IMR-90 (cell line): Measurements from ENCODE around the gene BRPF3. TPM values are rescaled to one million over a fixed set of nuclear protein-coding genes. Genes with fewer than 3 reads are reported as not detected.

Experiments used
- ATAC-seq: fragments of 200-7000 bp; cut with Tn5 transposase; 2 replicates; pipeline ENCODE4 v1.9.1; 2020; ENCODE audit warnings: low read depth, mild to moderate bottlenecking, moderate library complexity
- BruUV-seq: library from RNA; stranded (reverse); fragments of 400-500 nt; replicated peaks from 2 replicates; lab custom pipeline; 2021; lab: Mats Ljungman, UMichigan
- CTCF ChIA-PET: fragments of 300-600 bp; formaldehyde crosslinking; extraction: SDS; loops from one replicate; lab custom pipeline; 2021; ENCODE audit warnings: antibody characterized with exemption; lab: Yijun Ruan, JAX
- POLR2A ChIA-PET: fragments of 300-600 bp; sonication (Branson Sonifier 250); formaldehyde crosslinking; loops from one replicate; lab custom pipeline; 2022; ENCODE audit warnings: antibody characterized with exemption; ENCODE audit not compliant: unreplicated experiment; lab: Charles Lee
- DNase-seq: peaks from one replicate; pipeline ENCODE4 v3.0.0; 2013
- H2AFZ ChIP-seq: replicated peaks from 2 replicates; pipeline ENCODE3; 2013; ENCODE audit warnings: low read length, mild to moderate bottlenecking; ENCODE audit not compliant: poor library complexity
- H2AK5ac ChIP-seq: 2 replicates; pipeline ENCODE4 v1.6.1; 2013; ENCODE audit warnings: low read depth, low read length, inconsistent platforms
- H2AK9ac ChIP-seq: replicated peaks from 2 replicates; pipeline ENCODE3; 2013; ENCODE audit warnings: mild to moderate bottlenecking, low read depth, low read length, moderate library complexity; ENCODE audit not compliant: poor library complexity
- H2BK120ac ChIP-seq: 2 replicates; pipeline ENCODE4 v1.6.1; 2013; ENCODE audit warnings: low read depth, low read length, inconsistent platforms
- H2BK15ac ChIP-seq: 3 replicates; pipeline ENCODE4 v1.6.1; 2013; ENCODE audit warnings: low read depth, low read length, inconsistent platforms
- H2BK20ac ChIP-seq: 2 replicates; pipeline ENCODE4 v1.6.1; 2013; ENCODE audit warnings: low read depth, mild to moderate bottlenecking, inconsistent platforms, low read length, moderate library complexity
- H2BK5ac ChIP-seq: 2 replicates; pipeline ENCODE4 v1.6.1; 2013; ENCODE audit warnings: mild to moderate bottlenecking, low read depth, low read length, inconsistent platforms; ENCODE audit not compliant: poor library complexity, severe bottlenecking
- H3K14ac ChIP-seq: replicated peaks from 2 replicates; pipeline ENCODE4 v1.6.1; 2013; ENCODE audit warnings: low read depth, low read length, inconsistent platforms
- H3K18ac ChIP-seq: 2 replicates; pipeline ENCODE4 v1.6.1; 2013; ENCODE audit warnings: low read depth, low read length, control low read depth
- H3K23ac ChIP-seq: 2 replicates; pipeline ENCODE4 v1.6.1; 2013; ENCODE audit warnings: low read depth, low read length, inconsistent platforms
- H3K27ac ChIP-seq: 2 replicates; pipeline ENCODE4 v1.5.1; 2013; ENCODE audit warnings: mild to moderate bottlenecking, control low read depth, low read length; ENCODE audit not compliant: insufficient read depth
- H3K27me3 ChIP-seq: 2 replicates; pipeline ENCODE4 v1.6.1; 2013; ENCODE audit warnings: low read length; ENCODE audit not compliant: control insufficient read depth, insufficient read depth
- H3K36me3 ChIP-seq: 2 replicates; pipeline ENCODE4 v1.6.1; 2013; ENCODE audit warnings: low read length, mixed read lengths; ENCODE audit not compliant: control insufficient read depth, insufficient read depth
- H3K4ac ChIP-seq: 2 replicates; pipeline ENCODE4 v1.6.1; 2013; ENCODE audit warnings: low read depth, low read length, inconsistent platforms
- H3K4me1 ChIP-seq: 2 replicates; pipeline ENCODE4 v1.6.1; 2013; ENCODE audit warnings: low read length, mixed read lengths; ENCODE audit not compliant: control insufficient read depth, insufficient read depth
- H3K4me2 ChIP-seq: 2 replicates; pipeline ENCODE4 v1.6.1; 2013; ENCODE audit warnings: low read depth, mild to moderate bottlenecking, control low read depth, low read length, moderate library complexity
- H3K4me3 ChIP-seq: 2 replicates; pipeline ENCODE4 v1.5.1; 2013; ENCODE audit warnings: low read depth, mild to moderate bottlenecking, control low read depth, low read length, moderate library complexity; ENCODE audit not compliant: insufficient read depth
- H3K56ac ChIP-seq: 2 replicates; pipeline ENCODE4 v1.6.1; 2013; ENCODE audit warnings: low read length, inconsistent platforms; ENCODE audit not compliant: insufficient read depth; ENCODE audit errors: extremely low read depth
- H3K79me1 ChIP-seq, 2 experiments: 2 replicates each; pipeline ENCODE4 v1.6.1; 2013; ENCODE audit warnings: low read length in 2 of 2, inconsistent platforms in 1 of 2, low read depth in 1 of 2
- H3K9ac ChIP-seq: 2 replicates; pipeline ENCODE4 v1.6.1; 2013; ENCODE audit warnings: low read depth, low read length, control low read depth
- H3K9me1 ChIP-seq: 2 replicates; pipeline ENCODE4 v1.6.1; 2013; ENCODE audit warnings: low read length, inconsistent platforms; ENCODE audit not compliant: insufficient read depth
- H3K9me3 ChIP-seq: 2 replicates; pipeline ENCODE4 v1.6.1; 2013; ENCODE audit warnings: low read length; ENCODE audit not compliant: control insufficient read depth, insufficient read depth
- H4K20me1 ChIP-seq: 2 replicates; pipeline ENCODE4 v1.6.1; 2013; ENCODE audit warnings: low read length, inconsistent platforms; ENCODE audit not compliant: insufficient read depth
- H4K5ac ChIP-seq: 2 replicates; pipeline ENCODE4 v1.6.1; 2013; ENCODE audit warnings: mild to moderate bottlenecking, low read depth, low read length, control low read depth
- H4K8ac ChIP-seq, 2 experiments: 2 replicates each; pipeline ENCODE4 v1.6.1; 2013; ENCODE audit warnings: low read depth in 2 of 2, low read length in 2 of 2, control low read depth in 1 of 2, inconsistent platforms in 1 of 2
- H4K91ac ChIP-seq: 2 replicates; pipeline ENCODE4 v1.6.1; 2013; ENCODE audit warnings: low read depth, low read length, inconsistent platforms; ENCODE audit not compliant: insufficient read depth
- BHLHE40 ChIP-seq: fragments of 150-350 bp; IDR thresholded peaks from 2 replicates; pipeline ENCODE4 v1.6.1; 2016; ENCODE audit warnings: mild to moderate bottlenecking, low read depth, low read length
- CEBPB ChIP-seq: IDR thresholded peaks from 2 replicates; pipeline ENCODE4 v1.6.1; 2012; ENCODE audit warnings: low read depth, low read length, improper control_type of control experiment
- MAFK ChIP-seq: IDR thresholded peaks from 2 replicates; pipeline ENCODE4 v1.6.1; 2012; ENCODE audit warnings: low read depth, low read length, improper control_type of control experiment
- MAZ ChIP-seq: IDR thresholded peaks from 2 replicates; pipeline ENCODE4 v1.6.1; 2012; ENCODE audit warnings: low read depth, mild to moderate bottlenecking, low read length, improper control_type of control experiment, moderate library complexity, borderline replicate concordance
- POLR2A ChIP-seq: IDR thresholded peaks from 2 replicates; pipeline ENCODE4 v1.6.1; 2012; ENCODE audit warnings: mild to moderate bottlenecking, low read depth, low read length
- RAD21 ChIP-seq: IDR thresholded peaks from 2 replicates; pipeline ENCODE4 v1.6.1; 2012; ENCODE audit warnings: low read length, improper control_type of control experiment
- RCOR1 ChIP-seq: IDR thresholded peaks from 2 replicates; pipeline ENCODE4 v1.6.1; 2012; ENCODE audit warnings: mild to moderate bottlenecking, low read length, improper control_type of control experiment; ENCODE audit not compliant: insufficient replicate concordance
- SMC3 ChIP-seq: fragments of 150-350 bp; IDR thresholded peaks from 2 replicates; pipeline ENCODE4 v1.6.1; 2016; ENCODE audit warnings: low read depth, mild to moderate bottlenecking, antibody characterized with exemption, low read length, moderate library complexity
- WGBS, 2 experiments: methylation state at CpG; one replicate each; pipeline versions ENCODE4 v1.1.5 to v1.1.7; 2013; ENCODE audit warnings: missing lambda C conversion rate in 2 of 2; ENCODE audit not compliant: insufficient read length in 1 of 2; ENCODE audit errors: extremely low coverage in 2 of 2; 5-methylcytosine and 5-hydroxymethylcytosine counted together
- dilution Hi-C: fragments of 300-500 bp; cut with HindIII; formaldehyde crosslinking; loops from one replicate; pipeline ENCODE4 v1.14.3; 2018; ENCODE audit warnings: low sequenced_read_pairs; ENCODE audit not compliant: unreplicated experiment
- in situ Hi-C: fragments of 300-500 bp; cut with MboI; formaldehyde crosslinking; loops from 3 replicates; pipeline ENCODE4 v1.14.3; 2019; ENCODE audit warnings: low sequenced_read_pairs, inconsistent platforms, mixed read lengths
- intact Hi-C: fragments of 100-400 bp; cut with micrococcal nuclease; formaldehyde crosslinking; loops from 2 replicates; pipeline ENCODE4 v1.10.0; 2022
- polyA plus RNA-seq, 3 experiments: library from polyadenylated mRNA; depleted of rRNA; stranded (reverse); fragments of >200 nt; gene quantifications; 2 replicates each; pipeline ENCODE4 v1.2.3, GENCODE V29; 2012; ENCODE audit warnings: low replicate concordance in 1 of 3
- total RNA-seq: library from RNA; depleted of rRNA; stranded (reverse); fragments of >200 nt; gene quantifications from 2 replicates; pipeline ENCODE4 v1.2.3, GENCODE V29; 2012
- TF ChIP-seq, protein P1 (sequence below): fragments of 150-350 bp; IDR thresholded peaks from 2 replicates; pipeline ENCODE4 v1.6.1; 2016; ENCODE audit warnings: low read depth, mild to moderate bottlenecking, low read length, moderate library complexity, borderline replicate concordance
- TF ChIP-seq, protein P2 (sequence below): conservative IDR thresholded peaks from 2 replicates; pipeline ENCODE4 v1.5.1; 2012; ENCODE audit warnings: mild to moderate bottlenecking, low read depth, low read length, improper control_type of control experiment
- TF ChIP-seq, protein P3 (sequence below): fragments of 150-350 bp; IDR thresholded peaks from 2 replicates; pipeline ENCODE4 v1.6.1; 2017; ENCODE audit warnings: mild to moderate bottlenecking, antibody characterized with exemption, low read length, low read depth

The BRPF3 gene
- total and polyA plus RNA-seq, 2 of the 4 experiments (the other 2 are of a cell fraction), result 10.2 to 17.2 TPM

DNA sequence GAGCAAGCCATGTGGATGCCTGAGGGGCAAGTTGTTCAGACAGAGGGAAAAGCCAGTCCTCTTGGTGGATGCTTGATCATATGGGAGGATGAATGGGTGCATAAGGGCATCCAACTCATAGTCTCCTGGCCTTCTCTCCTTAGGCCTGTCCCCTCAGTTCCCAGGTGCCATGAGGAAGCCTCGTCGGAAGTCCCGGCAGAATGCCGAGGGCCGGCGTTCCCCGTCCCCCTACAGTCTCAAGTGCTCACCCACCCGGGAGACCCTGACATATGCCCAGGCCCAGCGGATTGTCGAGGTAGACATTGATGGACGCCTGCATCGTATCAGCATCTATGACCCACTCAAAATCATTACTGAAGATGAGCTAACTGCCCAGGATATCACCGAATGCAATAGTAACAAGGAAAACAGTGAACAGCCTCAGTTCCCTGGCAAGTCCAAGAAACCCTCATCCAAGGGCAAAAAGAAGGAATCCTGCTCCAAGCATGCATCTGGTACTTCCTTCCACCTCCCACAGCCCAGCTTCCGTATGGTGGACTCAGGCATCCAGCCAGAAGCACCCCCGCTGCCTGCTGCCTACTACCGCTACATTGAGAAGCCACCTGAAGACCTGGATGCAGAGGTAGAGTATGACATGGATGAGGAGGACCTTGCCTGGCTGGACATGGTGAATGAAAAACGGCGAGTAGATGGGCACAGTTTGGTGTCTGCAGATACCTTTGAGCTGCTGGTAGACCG, 3.8 kb downstream of the BRPF3 start:
- dilution Hi-C loops (no loop called here), in situ Hi-C loops (loop anchor here (5.0 kb wide), 1 partner anchor 78 kb away; no protein-coding TSS in a partner anchor), intact Hi-C loops (no loop called here)
- Histone ChIP-seq H3K36me3 (peaks cover 44% of the 10 kb centered on the region), H3K79me1 (peaks cover 58 to 85% of the 10 kb centered on the region in 2 experiments), H3K18ac (no peak overlapping the region), H3K4ac (no peak overlapping the region), H3K9ac (no peak overlapping the region), H3K27me3 (no peaks in the 10 kb centered on the region), H3K9me3 (no peaks in the 10 kb centered on the region), H3K27ac (no peak overlapping the region), H2BK15ac (no peak overlapping the region), H4K20me1 (peaks cover 74% of the 10 kb centered on the region), H2BK20ac (no peak overlapping the region), H2BK5ac (no peak overlapping the region), H3K23ac (no peak overlapping the region), H4K91ac (no peak overlapping the region), H2AFZ (no peak overlapping the region), H3K4me1 (peaks cover 6% of the 10 kb centered on the region; the same call in 1 of the 2 replicates), H4K8ac (no peak overlapping the region), H2AK9ac (no peak overlapping the region), H3K9me1 (peaks cover 26% of the 10 kb centered on the region), H3K4me2 (no peak overlapping the region), H3K56ac (no peak overlapping the region), H2AK5ac (no peak overlapping the region), H3K4me3 (no peak overlapping the region), H4K5ac (no peak overlapping the region), H3K14ac (no peak overlapping the region), H2BK120ac (no peak overlapping the region)
- DNase-seq, result no peak
- WGBS, 2 experiments, result 92% methylated on average over 8 of the region's 19 CpGs; no CpG with 5 or more reads in 1 of the 2 experiments
- TF ChIP-seq SMC3 (no peak), POLR2A (no peak), CEBPB (no peak), MAFK (no peak), MAZ (no peak), BHLHE40 (no peak), RAD21 (no peak), RCOR1 (no peak)
- TF ChIP-seq, protein P1, sequence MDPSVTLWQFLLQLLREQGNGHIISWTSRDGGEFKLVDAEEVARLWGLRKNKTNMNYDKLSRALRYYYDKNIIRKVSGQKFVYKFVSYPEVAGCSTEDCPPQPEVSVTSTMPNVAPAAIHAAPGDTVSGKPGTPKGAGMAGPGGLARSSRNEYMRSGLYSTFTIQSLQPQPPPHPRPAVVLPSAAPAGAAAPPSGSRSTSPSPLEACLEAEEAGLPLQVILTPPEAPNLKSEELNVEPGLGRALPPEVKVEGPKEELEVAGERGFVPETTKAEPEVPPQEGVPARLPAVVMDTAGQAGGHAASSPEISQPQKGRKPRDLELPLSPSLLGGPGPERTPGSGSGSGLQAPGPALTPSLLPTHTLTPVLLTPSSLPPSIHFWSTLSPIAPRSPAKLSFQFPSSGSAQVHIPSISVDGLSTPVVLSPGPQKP, result no peak
- TF ChIP-seq, protein P2, sequence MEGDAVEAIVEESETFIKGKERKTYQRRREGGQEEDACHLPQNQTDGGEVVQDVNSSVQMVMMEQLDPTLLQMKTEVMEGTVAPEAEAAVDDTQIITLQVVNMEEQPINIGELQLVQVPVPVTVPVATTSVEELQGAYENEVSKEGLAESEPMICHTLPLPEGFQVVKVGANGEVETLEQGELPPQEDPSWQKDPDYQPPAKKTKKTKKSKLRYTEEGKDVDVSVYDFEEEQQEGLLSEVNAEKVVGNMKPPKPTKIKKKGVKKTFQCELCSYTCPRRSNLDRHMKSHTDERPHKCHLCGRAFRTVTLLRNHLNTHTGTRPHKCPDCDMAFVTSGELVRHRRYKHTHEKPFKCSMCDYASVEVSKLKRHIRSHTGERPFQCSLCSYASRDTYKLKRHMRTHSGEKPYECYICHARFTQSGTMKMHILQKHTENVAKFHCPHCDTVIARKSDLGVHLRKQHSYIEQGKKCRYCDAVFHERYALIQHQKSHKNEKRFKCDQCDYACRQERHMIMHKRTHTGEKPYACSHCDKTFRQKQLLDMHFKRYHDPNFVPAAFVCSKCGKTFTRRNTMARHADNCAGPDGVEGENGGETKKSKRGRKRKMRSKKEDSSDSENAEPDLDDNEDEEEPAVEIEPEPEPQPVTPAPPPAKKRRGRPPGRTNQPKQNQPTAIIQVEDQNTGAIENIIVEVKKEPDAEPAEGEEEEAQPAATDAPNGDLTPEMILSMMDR, result no peak
- TF ChIP-seq, protein P3, sequence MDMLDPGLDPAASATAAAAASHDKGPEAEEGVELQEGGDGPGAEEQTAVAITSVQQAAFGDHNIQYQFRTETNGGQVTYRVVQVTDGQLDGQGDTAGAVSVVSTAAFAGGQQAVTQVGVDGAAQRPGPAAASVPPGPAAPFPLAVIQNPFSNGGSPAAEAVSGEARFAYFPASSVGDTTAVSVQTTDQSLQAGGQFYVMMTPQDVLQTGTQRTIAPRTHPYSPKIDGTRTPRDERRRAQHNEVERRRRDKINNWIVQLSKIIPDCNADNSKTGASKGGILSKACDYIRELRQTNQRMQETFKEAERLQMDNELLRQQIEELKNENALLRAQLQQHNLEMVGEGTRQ, result no peak
- POLR2A ChIA-PET, result no interaction called here
- ATAC-seq, result no peak
- CTCF ChIA-PET, result no interaction called here
- BruUV-seq, result no TSS peak
